ENCODE measurements around the gene TCN2. TPM values are rescaled to one million over a fixed set of nuclear protein-coding genes. Genes with fewer than 3 reads are reported as not detected.
"Not testable (repeated sequence)": the region's sequence is repeated elsewhere in the genome, so short reads cannot be mapped to it uniquely, and the experiment has no call there.

Gene TCN2
- total RNA-seq, 1 donor from 2014 or later: 33.9 TPM

DNA sequence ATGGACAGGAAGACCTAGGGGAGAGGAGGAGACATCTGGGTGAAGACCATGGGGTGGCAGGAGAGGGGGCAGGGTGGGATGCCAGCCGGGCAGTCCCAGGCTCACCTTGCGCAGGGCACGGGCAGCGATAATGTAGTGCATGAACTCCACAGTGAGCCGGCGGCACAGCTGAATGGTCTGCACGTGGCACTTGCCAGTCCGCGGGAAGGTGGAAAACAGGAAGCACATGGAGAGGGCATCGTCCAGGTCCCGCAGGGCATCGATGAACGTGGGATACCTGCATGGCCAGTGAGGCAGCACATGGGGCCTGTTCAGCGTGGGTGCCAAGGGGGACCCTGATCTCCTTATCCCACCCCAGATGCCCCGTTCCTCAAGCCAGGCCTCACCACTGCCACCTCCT is 22.5 kb upstream of the TCN2 start:
- H4K20me1 ChIP-seq (ENCODE audit: low read depth): no peaks in the 10 kb centered on the region
- Mint-ChIP-seq H3K4me1 (no peaks in the 10 kb centered on the region), H3K4me3 (no peak overlapping the region), H3K9me3 (no peaks in the 10 kb centered on the region), H3K27me3 (ENCODE audit: insufficient read depth, low read depth) (peaks cover 4% of the 10 kb centered on the region), H3K36me3 (peaks cover 14% of the 10 kb centered on the region), H3K27ac (no peak overlapping the region)
- no peak overlapping the region for H3K9ac ChIP-seq
- no peak overlapping the region for H3K4me3 ChIP-seq
- H3K27ac ChIP-seq: no peak overlapping the region
- H3F3A ChIP-seq (ENCODE audit: low read depth): peaks cover 5% of the 10 kb centered on the region
- H3K4me2 ChIP-seq: no peak overlapping the region
- no peaks in the 10 kb centered on the region for H3K36me3 ChIP-seq
- H3K4me1 ChIP-seq: no peaks in the 10 kb centered on the region
- TF ChIP-seq, protein P1, sequence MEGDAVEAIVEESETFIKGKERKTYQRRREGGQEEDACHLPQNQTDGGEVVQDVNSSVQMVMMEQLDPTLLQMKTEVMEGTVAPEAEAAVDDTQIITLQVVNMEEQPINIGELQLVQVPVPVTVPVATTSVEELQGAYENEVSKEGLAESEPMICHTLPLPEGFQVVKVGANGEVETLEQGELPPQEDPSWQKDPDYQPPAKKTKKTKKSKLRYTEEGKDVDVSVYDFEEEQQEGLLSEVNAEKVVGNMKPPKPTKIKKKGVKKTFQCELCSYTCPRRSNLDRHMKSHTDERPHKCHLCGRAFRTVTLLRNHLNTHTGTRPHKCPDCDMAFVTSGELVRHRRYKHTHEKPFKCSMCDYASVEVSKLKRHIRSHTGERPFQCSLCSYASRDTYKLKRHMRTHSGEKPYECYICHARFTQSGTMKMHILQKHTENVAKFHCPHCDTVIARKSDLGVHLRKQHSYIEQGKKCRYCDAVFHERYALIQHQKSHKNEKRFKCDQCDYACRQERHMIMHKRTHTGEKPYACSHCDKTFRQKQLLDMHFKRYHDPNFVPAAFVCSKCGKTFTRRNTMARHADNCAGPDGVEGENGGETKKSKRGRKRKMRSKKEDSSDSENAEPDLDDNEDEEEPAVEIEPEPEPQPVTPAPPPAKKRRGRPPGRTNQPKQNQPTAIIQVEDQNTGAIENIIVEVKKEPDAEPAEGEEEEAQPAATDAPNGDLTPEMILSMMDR (IDR thresholded peaks at IDR 0.05): no peak
- no peak for TF ChIP-seq EZH2phosphoT487 (IDR thresholded peaks at IDR 0.05)
- TF ChIP-seq EZH2 (IDR thresholded peaks at IDR 0.05): no peak
- H3K27me3 ChIP-seq: no peaks in the 10 kb centered on the region
- no peak for DNase-seq (ENCODE audit: low spot score)
- peaks cover 3% of the 10 kb centered on the region for H3K79me2 ChIP-seq (ENCODE audit: low read depth)
- no peaks in the 10 kb centered on the region for H3K9me3 ChIP-seq (ENCODE audit: low read depth)
- H2AFZ ChIP-seq (replicated peaks): no peak overlapping the region

GRCh38 chr22:30586414-30586813 is 20.6 kb upstream of the TCN2 start:
- Histone ChIP-seq H3K4me2 (no peak overlapping the region), H3K27me3 (no peaks in the 10 kb centered on the region), H3K36me3 (no peaks in the 10 kb centered on the region), H3K4me1 (peaks cover 11% of the 10 kb centered on the region), H3K9me3 (ENCODE audit: low read depth) (no peaks in the 10 kb centered on the region), H4K20me1 (ENCODE audit: low read depth) (peaks cover 3% of the 10 kb centered on the region), H2AFZ (replicated peaks) (no peak overlapping the region), H3K79me2 (ENCODE audit: low read depth) (peaks cover 22% of the 10 kb centered on the region), H3K9ac (no peak overlapping the region), H3K4me3 (no peak overlapping the region), H3F3A (ENCODE audit: low read depth) (peaks cover 5% of the 10 kb centered on the region), H3K27ac (no peak overlapping the region)
- TF ChIP-seq EZH2 (IDR thresholded peaks at IDR 0.05) (no peak), EZH2phosphoT487 (IDR thresholded peaks at IDR 0.05) (no peak)
- TF ChIP-seq, protein P1 (IDR thresholded peaks at IDR 0.05): no peak
- no peak for DNase-seq (ENCODE audit: low spot score)
- H3K27me3 Mint-ChIP-seq (ENCODE audit: insufficient read depth, low read depth): peaks cover 2% of the 10 kb centered on the region
- H3K27ac Mint-ChIP-seq: no peak overlapping the region
- H3K9me3 Mint-ChIP-seq: no peaks in the 10 kb centered on the region
- H3K4me1 Mint-ChIP-seq: no peaks in the 10 kb centered on the region
- peaks cover 10% of the 10 kb centered on the region for H3K36me3 Mint-ChIP-seq
- no peak overlapping the region for H3K4me3 Mint-ChIP-seq

- TF ChIP-seq EZH2phosphoT487 (IDR thresholded peaks at IDR 0.05): no peak
- peaks cover 25% of the 10 kb centered on the region for H3K79me2 ChIP-seq (ENCODE audit: low read depth)
- H2AFZ ChIP-seq (replicated peaks): no peak overlapping the region
- no peaks in the 10 kb centered on the region for H3K9me3 Mint-ChIP-seq
- H4K20me1 ChIP-seq (ENCODE audit: low read depth): peaks cover 3% of the 10 kb centered on the region
- H3K36me3 Mint-ChIP-seq: peaks cover 9% of the 10 kb centered on the region
- no peaks in the 10 kb centered on the region for H3K4me1 Mint-ChIP-seq
- peak overlapping the region; percentile 87 for H3K4me3 ChIP-seq
- H3K27ac ChIP-seq: no peak overlapping the region
- DNase-seq (ENCODE audit: low spot score): no peak
- peaks cover 25% of the 10 kb centered on the region for H3K27me3 ChIP-seq
- peak overlapping the region; percentile 97 for H3K4me2 ChIP-seq
- H3K36me3 ChIP-seq: no peaks in the 10 kb centered on the region
- H3F3A ChIP-seq (ENCODE audit: low read depth): no peaks in the 10 kb centered on the region
- no peaks in the 10 kb centered on the region for H3K9me3 ChIP-seq (ENCODE audit: low read depth)
- H3K4me1 ChIP-seq: peaks cover 11% of the 10 kb centered on the region
- H3K27me3 Mint-ChIP-seq (ENCODE audit: insufficient read depth, low read depth): peaks cover 2% of the 10 kb centered on the region
- peak overlapping the region; percentile 84 for H3K9ac ChIP-seq
- no peak overlapping the region for H3K27ac Mint-ChIP-seq
- no peak overlapping the region for H3K4me3 Mint-ChIP-seq
Observed at GRCh38 chr22:30591191-30591587, 15.8 kb upstream of the TCN2 start.

GRCh38 chr22:30591588-30592359 is 15.2 kb upstream of the TCN2 start, which contains the start of gene PES1:
Gene PES1, minus strand, starts transcription at chr22:30591910. Its CDS starts 77 bp downstream, at chr22:30591833.
- peak; percentile 100 for DNase-seq (ENCODE audit: low spot score)
- H3K27ac ChIP-seq: peak within 1 kb of the TSS; percentile 86

DNA sequence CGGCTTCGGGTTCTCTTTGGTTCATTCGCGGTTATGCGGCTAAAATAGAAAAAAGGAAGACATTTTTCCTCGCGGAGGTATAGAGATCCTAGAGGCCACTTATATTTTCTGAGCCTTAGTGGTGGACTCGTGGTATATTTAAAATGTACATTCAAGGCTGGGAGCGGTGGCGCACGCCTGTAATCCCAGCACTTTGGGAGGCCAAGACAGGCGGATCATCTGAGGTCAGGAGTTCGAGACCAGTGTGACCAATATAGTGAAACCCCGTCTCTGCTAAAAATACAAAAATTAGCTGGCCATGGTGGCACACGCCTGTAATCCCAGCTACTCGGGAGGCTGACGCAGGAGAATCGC is 14.6 kb upstream of the TCN2 start:
- peaks cover 25% of the 10 kb centered on the region for H3K79me2 ChIP-seq (ENCODE audit: low read depth)
- H3K9ac ChIP-seq; H3F3A ChIP-seq (ENCODE audit: low read depth); H3K36me3 ChIP-seq; H3K36me3 Mint-ChIP-seq; H3K27me3 Mint-ChIP-seq (ENCODE audit: insufficient read depth, low read depth); H3K4me1 Mint-ChIP-seq; H3K9me3 Mint-ChIP-seq; H3K9me3 ChIP-seq (ENCODE audit: low read depth); DNase-seq (ENCODE audit: low spot score); H3K27ac Mint-ChIP-seq; H3K4me3 Mint-ChIP-seq; H3K27ac ChIP-seq; H4K20me1 ChIP-seq (ENCODE audit: low read depth); H2AFZ ChIP-seq (replicated peaks); H3K4me3 ChIP-seq: not testable (repeated sequence)
- peak overlapping the region; percentile 45 for H3K4me2 ChIP-seq
- peaks cover 11% of the 10 kb centered on the region for H3K4me1 ChIP-seq
- peaks cover 25% of the 10 kb centered on the region for H3K27me3 ChIP-seq

More at GRCh38 chr22:30591588-30592359, 15.2 kb upstream of the TCN2 start, which contains the start of gene PES1:
- Histone ChIP-seq H3K9ac (peak within 1 kb of the TSS; percentile 84), H4K20me1 (ENCODE audit: low read depth) (peaks cover 3% of the 10 kb centered on the region), H3K79me2 (ENCODE audit: low read depth) (peaks cover 25% of the 10 kb centered on the region), H3K4me1 (peaks cover 11% of the 10 kb centered on the region), H3K4me2 (peak within 1 kb of the TSS; percentile 97), H3K27me3 (peaks cover 25% of the 10 kb centered on the region), H3F3A (ENCODE audit: low read depth) (no peaks in the 10 kb centered on the region), H3K4me3 (peak within 1 kb of the TSS; percentile 87), H2AFZ (replicated peaks) (peak within 1 kb of the TSS; percentile 80), H3K36me3 (no peaks in the 10 kb centered on the region), H3K9me3 (ENCODE audit: low read depth) (no peaks in the 10 kb centered on the region)
- Mint-ChIP-seq H3K36me3 (peaks cover 6% of the 10 kb centered on the region), H3K27ac (no peak within 1 kb of the TSS), H3K4me3 (no peak within 1 kb of the TSS), H3K9me3 (no peaks in the 10 kb centered on the region), H3K27me3 (ENCODE audit: insufficient read depth, low read depth) (peaks cover 2% of the 10 kb centered on the region), H3K4me1 (no peaks in the 10 kb centered on the region)
- TF ChIP-seq, protein P1 (IDR thresholded peaks at IDR 0.05): no peak
- no peak for TF ChIP-seq EZH2phosphoT487 (IDR thresholded peaks at IDR 0.05)
- TF ChIP-seq EZH2 (IDR thresholded peaks at IDR 0.05): no peak

Measured in neural progenitor cell (in vitro differentiated cells).